Testis (tissue), 2 donors: Measurements from ENCODE around the gene LAMA5.

Experiments used
- POLR2A ChIP-seq: fragments of 450-650 bp; IDR thresholded peaks from one replicate; pipeline ENCODE4 v1.6.1; 2017; ENCODE audit warnings: antibody characterized with exemption, mild to moderate bottlenecking, moderate library complexity
- TF ChIP-seq, protein P1 (sequence below), 3 experiments: fragments of 450-650 bp in 2 of 3; fragments of 200-600 bp in 1 of 3; sonication (generic) in 1 of 3; IDR thresholded peaks; one replicate each; pipeline ENCODE4 v1.5.1; 2016 to 2019; ENCODE audit warnings: antibody characterized with exemption in 3 of 3, mild to moderate bottlenecking in 2 of 3, moderate library complexity in 1 of 3

- no peak for TF ChIP-seq POLR2A
- TF ChIP-seq, protein P1, sequence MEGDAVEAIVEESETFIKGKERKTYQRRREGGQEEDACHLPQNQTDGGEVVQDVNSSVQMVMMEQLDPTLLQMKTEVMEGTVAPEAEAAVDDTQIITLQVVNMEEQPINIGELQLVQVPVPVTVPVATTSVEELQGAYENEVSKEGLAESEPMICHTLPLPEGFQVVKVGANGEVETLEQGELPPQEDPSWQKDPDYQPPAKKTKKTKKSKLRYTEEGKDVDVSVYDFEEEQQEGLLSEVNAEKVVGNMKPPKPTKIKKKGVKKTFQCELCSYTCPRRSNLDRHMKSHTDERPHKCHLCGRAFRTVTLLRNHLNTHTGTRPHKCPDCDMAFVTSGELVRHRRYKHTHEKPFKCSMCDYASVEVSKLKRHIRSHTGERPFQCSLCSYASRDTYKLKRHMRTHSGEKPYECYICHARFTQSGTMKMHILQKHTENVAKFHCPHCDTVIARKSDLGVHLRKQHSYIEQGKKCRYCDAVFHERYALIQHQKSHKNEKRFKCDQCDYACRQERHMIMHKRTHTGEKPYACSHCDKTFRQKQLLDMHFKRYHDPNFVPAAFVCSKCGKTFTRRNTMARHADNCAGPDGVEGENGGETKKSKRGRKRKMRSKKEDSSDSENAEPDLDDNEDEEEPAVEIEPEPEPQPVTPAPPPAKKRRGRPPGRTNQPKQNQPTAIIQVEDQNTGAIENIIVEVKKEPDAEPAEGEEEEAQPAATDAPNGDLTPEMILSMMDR (IDR thresholded peaks at IDR 0.05) = no peak
These were observed 20.0 kb downstream of the LAMA5 start for GRCh38 chr20:62347151-62347404.
